Measurements from ENCODE around the gene VOPP1. TPM values are rescaled to one million over a fixed set of nuclear protein-coding genes. Genes with fewer than 3 reads are reported as not detected.
"Not testable (repeated sequence)": the region's sequence is repeated elsewhere in the genome, so short reads cannot be mapped to it uniquely, and the experiment has no call there.

The VOPP1 gene
- total RNA-seq, 1 donor from 2014 or later, result 20.0 TPM

GRCh38 chr7:55473932-55474331 lies 98.4 kb downstream of the VOPP1 start:
- DNase-seq (ENCODE audit: low spot score) (no peak), ATAC-seq (no peak)

- DNase-seq (ENCODE audit: low spot score) (no peak), ATAC-seq (no peak)
Observed at GRCh38 chr7:55472928-55473725, 99.2 kb downstream of the VOPP1 start.

DNA sequence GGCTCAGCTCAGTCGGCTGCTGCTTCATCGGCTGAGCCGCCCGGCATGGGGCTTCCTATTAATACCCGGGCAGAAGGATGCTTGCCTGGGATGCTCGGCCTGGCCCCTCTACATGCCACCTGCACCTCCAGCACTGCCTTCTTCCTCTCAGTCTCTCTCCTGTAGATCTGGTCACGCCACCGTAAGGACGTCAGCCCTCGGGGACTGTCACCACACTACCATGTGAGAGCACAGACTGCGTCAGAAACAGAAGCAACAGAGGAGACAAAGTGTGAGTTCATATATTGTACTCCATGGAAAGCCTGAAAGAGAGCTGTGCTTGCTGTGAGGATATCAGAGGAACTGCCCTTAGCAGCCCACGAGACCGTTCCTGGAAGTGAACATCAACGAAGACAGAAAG lies 99.9 kb downstream of the VOPP1 start:
- ATAC-seq; DNase-seq (ENCODE audit: low spot score): not testable (repeated sequence)

GRCh38 chr7:55471594-55471993 lies 100.7 kb downstream of the VOPP1 start:
- DNase-seq (ENCODE audit: low spot score); ATAC-seq: not testable (repeated sequence)

GRCh38 chr7:55470261-55470660 lies 102.0 kb downstream of the VOPP1 start:
- DNase-seq (ENCODE audit: low spot score), result no peak
- no peak for ATAC-seq

DNA sequence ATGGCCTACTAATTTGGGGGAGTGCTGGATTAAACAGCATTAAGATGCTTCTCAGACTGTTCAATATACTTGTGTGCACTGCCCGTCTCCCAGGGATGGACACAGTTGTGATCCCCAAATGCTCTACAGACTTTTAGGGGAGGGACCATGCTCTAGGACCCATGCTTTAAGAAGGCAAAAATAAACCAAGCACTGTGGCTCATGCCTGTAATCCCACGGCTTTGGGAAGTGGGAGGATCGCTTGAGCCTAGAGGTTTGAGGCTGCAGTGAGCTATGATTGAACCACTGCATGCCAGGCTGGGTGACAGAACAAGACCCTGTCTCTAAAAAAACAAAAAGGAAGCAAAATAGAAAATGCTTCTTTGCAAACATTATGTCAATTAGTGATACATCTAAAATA lies 102.6 kb downstream of the VOPP1 start:
- ATAC-seq, result no peak

DNA sequence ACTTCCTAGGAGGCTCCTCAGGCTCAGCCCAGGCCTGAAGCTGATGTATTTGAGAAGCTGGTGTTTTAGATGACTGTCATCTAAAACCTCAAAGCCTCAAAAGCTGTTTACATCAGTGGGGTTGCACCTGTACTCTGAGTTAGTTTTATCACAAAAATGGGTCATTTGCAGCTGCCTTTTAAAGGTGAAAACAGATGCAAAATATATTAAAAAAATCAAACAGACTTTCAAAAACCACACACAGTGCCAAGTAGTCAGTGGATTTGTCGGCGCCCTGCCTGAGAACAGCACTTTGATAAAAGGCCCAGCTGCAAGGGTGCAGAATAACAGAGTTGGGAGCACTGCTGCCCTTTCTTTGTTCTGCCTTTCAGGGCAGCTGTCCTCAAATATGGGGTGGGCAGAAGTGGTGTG lies 103.0 kb downstream of the VOPP1 start:
- DNase-seq (ENCODE audit: low spot score) (no peak), ATAC-seq (no peak)

More for the DNA sequence above, 102.6 kb downstream of the VOPP1 start:
- no peak for DNase-seq (ENCODE audit: low spot score)

- ATAC-seq (no peak), DNase-seq (ENCODE audit: low spot score) (no peak)
Observed at GRCh38 chr7:55468495-55468894, 103.8 kb downstream of the VOPP1 start.

- no peak for ATAC-seq
- no peak for DNase-seq (ENCODE audit: low spot score)
Observed at GRCh38 chr7:55467047-55467593, 105.2 kb downstream of the VOPP1 start.

DNA sequence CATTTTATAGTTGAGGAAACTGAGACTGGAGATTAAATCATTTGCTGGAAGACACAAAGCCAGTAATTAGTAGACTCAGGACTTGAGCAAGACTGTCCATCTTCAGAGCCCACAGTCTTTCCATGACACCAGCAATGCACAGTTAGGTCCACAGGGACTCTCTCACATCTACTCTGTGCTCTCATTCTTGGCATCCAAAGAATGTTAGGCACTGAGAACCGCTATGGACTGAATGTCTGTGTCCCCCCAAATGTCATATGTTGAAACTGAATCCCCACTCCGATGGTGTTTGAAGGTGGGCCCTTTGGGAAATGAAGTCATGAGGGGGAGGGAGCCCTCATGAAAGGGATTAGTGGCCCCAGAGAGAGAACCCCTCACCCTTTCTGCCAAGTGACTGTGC lies 106.6 kb downstream of the VOPP1 start:
- no peak for ATAC-seq
- no peak for DNase-seq (ENCODE audit: low spot score)

DNA sequence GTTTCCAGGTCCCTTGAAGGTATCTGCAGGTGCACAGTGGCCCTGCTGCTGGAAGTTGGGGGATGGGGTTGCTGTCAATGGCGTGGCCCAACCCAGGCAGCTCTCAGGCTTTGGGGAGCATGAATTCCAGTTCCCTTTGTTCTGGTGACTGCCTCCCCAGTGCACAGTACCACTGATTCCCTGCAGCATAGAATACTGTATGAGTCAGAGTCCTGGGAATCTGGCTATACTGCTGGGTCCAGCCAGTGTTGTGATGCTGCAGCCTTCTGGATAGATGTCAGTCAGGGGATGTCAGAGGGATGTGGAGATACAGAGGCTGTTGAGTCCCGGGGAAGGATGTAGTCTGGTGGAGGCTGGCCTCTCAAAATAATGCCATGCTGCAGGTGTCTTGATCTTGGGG lies 107.9 kb downstream of the VOPP1 start:
- DNase-seq (ENCODE audit: low spot score) (no peak), ATAC-seq (no peak)

- ATAC-seq (no peak), DNase-seq (ENCODE audit: low spot score) (no peak)
Observed at GRCh38 chr7:55463686-55464262, 108.5 kb downstream of the VOPP1 start.

- ATAC-seq, result no peak
Observed at GRCh38 chr7:55458351-55458750, 114.0 kb downstream of the VOPP1 start.

DNA sequence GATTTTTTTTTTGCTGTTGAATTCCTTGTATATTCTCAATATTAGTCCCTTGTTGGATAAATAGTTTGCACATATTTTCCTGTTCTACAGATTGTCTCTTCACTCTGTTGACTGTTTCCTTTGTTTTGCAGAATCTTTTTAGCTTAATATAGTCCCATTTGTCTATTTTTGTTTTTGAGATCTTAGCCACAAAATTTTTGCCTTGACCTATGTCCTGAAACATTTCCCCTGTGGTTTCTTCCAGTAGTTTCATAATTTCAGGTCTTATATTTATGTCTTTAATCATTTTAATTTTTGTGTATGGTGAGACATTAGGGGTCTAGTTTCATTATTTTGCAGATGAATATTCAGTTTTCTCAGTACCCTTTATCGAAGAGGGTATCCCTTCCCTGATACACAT lies 114.5 kb downstream of the VOPP1 start:
- DNase-seq (ENCODE audit: low spot score) (no peak), ATAC-seq (no peak)

More at GRCh38 chr7:55458351-55458750, 114.0 kb downstream of the VOPP1 start:
- no peak for DNase-seq (ENCODE audit: low spot score)

GRCh38 chr7:55452971-55453370 lies 119.3 kb downstream of the VOPP1 start:
- DNase-seq (ENCODE audit: low spot score) (no peak), ATAC-seq (no peak)

DNA sequence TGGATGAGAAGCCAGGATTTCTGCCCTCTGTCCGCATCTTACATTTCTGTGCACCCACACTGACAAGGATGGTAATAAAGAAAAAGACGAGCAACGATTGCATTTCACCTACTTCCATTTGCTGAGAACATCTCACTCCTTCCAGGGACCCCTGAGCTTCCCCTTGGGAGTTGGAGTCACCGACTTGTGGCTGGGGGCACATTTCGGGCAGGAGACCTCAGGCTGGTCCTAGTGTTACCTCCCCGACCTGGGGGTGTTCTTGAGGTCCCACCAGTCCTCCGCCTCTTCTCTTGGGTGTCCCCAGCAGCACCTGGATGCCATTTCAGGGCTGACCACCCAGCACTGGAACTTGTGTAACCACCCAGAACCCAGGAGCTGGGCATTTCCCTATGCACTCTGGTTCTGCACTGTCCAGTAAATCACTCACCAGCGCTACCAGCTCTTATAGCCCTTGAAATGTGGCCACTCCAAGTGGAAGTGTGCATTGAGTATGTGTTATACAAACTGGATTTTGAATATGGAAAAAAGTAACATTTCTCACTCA lies 122.2 kb downstream of the VOPP1 start:
- DNase-seq (ENCODE audit: low spot score), result no peak

DNA sequence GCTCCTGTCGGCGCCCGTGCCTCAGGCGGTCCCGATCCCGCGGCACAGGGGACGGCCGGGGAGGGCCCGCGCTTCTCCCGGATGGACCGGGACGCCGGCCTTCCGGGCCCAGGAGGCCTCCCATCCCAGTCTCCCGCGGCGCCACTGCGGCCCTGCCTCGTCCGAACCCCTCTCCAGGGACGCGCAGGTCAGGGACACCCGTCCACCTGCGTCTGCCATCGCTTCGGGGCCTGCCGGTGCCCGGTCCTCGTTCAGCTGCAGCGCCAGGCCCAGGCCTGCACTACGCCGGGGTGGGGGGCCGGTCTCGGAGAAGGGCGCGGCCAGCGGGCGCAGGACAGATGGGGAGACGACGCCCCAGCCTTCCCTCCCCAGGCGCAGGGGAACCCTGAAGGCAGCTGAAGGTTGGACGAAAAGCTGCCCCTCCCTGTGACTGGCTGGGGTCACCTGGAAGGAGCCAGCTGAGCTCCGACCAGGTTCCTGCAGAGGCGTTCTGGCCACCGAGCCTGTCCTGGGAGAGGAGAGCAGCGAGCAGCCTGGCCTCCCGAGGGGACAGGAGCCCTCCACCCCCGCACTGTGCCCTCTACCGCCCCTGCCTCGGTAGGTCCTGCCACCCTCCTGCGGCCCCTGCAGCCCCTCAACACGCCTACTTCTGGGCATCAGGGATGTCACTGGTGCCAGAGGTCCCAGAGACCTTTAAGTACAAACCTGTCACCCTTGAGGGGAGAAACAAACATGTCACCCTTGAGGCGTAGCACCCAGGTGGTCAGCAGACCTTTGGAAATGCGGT lies 122.9 kb downstream of the VOPP1 start:
- ATAC-seq (no peak), DNase-seq (ENCODE audit: low spot score) (no peak)

More for the DNA sequence above, 122.2 kb downstream of the VOPP1 start:
- ATAC-seq, result no peak

GRCh38 chr7:55448526-55448925 lies 123.8 kb downstream of the VOPP1 start:
- no peak for ATAC-seq
- DNase-seq (ENCODE audit: low spot score), result no peak

GRCh38 chr7:55444786-55445185 lies 127.5 kb downstream of the VOPP1 start:
- DNase-seq (ENCODE audit: low spot score) (no peak), ATAC-seq (no peak)

DNA sequence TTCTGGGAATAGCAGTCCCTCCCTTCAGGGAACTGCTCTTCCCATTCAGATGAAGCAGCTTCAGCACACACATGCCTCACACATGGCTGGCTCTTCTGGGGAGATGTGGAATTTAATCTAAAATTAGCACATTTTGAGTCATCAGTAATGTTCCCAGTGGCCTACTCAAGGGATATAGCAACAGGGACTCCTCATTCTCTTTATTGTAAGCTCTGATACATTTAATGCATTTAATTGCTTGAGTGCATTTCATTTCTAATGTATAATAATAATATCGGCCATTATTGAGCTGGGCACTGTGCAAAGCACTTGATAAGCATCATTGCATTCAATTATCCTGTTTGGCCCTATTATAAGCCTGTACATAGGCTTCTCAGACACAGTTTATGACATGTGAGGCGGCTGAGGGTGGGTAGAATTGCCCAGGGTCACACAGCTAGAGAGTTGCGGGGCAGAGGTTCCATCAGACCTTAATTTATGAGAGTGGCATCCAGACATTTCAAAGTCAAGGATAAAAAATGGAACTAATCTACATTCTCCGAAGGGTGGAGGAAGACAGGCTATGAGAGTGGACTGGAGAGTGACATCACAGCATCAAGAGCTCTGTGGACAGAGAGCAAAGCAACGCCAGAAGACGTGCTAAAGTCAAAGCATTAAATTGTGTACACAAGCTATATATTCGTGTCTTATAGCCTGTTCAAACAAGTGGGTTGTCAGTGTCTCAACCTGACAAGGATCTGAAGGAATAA lies 130.4 kb downstream of the VOPP1 start:
- no peak for DNase-seq (ENCODE audit: low spot score)

More for the DNA sequence above, 130.4 kb downstream of the VOPP1 start:
- no peak for ATAC-seq
